K562 (cell line): ENCODE data around the gene CHSY1. TPM values are rescaled to one million over a fixed set of nuclear protein-coding genes. Genes with fewer than 3 reads are reported as not detected.

Experiments
- DLX4 ChIP-seq: fragments of 250-450 bp; sonication (Bioruptor Pico); IDR thresholded peaks from 2 replicates; pipeline ENCODE4 v1.6.1; 2021; ENCODE audit warnings: mild to moderate bottlenecking
- FOXK1 ChIP-seq: sonication (generic); formaldehyde crosslinking; IDR thresholded peaks from 2 replicates; pipeline ENCODE4 v1.8.0; 2022; ENCODE audit warnings: missing genetic modification reagents, mild to moderate bottlenecking, borderline replicate concordance
- HES1 ChIP-seq: fragments of 450-650 bp; IDR thresholded peaks from 2 replicates; pipeline ENCODE4 v1.6.1; 2016; ENCODE audit warnings: low read depth, mild to moderate bottlenecking, moderate library complexity
- MEIS2 ChIP-seq: fragments of 450-650 bp; IDR thresholded peaks from 2 replicates; pipeline ENCODE4 v1.6.1; 2014; ENCODE audit warnings: mild to moderate bottlenecking; ENCODE audit not compliant: partially characterized antibody
- NFIC ChIP-seq: fragments of 450-650 bp; IDR thresholded peaks from 2 replicates; pipeline ENCODE4 v1.6.1; 2017; ENCODE audit warnings: mild to moderate bottlenecking, inconsistent platforms
- NFYB ChIP-seq: IDR thresholded peaks from 2 replicates; pipeline ENCODE4 v1.6.1; 2011; ENCODE audit warnings: mild to moderate bottlenecking, moderate library complexity; ENCODE audit not compliant: insufficient read length; ENCODE audit errors: extremely low read depth
- SIN3A ChIP-seq, 2 experiments: fragments of 150-350 bp in 1 of 2; IDR thresholded peaks; 2 replicates each; pipeline ENCODE4 v1.6.1; 2011 to 2016; ENCODE audit warnings: borderline replicate concordance in 2 of 2, low read depth in 2 of 2, low read length in 2 of 2, mild to moderate bottlenecking in 2 of 2, moderate library complexity in 2 of 2; ENCODE audit not compliant: control insufficient read depth in 1 of 2
- SMARCB1 ChIP-seq: IDR thresholded peaks from 2 replicates; pipeline ENCODE4 v1.6.1; 2011; ENCODE audit warnings: improper control_type of control experiment, low read depth; ENCODE audit not compliant: insufficient read length
- STAT5B ChIP-seq: fragments of 250-450 bp; sonication (Bioruptor Pico); IDR thresholded peaks from 2 replicates; pipeline ENCODE4 v1.8.0; 2021; ENCODE audit warnings: mild to moderate bottlenecking, inconsistent platforms
- TEAD1 ChIP-seq, 2 experiments: fragments of 450-650 bp in 1 of 2; sonication (generic) in 1 of 2; formaldehyde crosslinking; IDR thresholded peaks; 2 replicates each; pipeline versions ENCODE4 v1.4.0 to v1.8.0; 2020 to 2022; ENCODE audit warnings: mild to moderate bottlenecking in 2 of 2, missing genetic modification reagents in 1 of 2
- ZBTB2 ChIP-seq: fragments of 450-650 bp; IDR thresholded peaks from 2 replicates; pipeline ENCODE4 v1.6.1; 2016; ENCODE audit warnings: antibody characterized with exemption
- ZBTB33 ChIP-seq: sonication (generic); formaldehyde crosslinking; IDR thresholded peaks from 2 replicates; pipeline ENCODE4 v1.8.1; 2023; ENCODE audit warnings: mild to moderate bottlenecking, missing genetic modification reagents
- ZNF12 ChIP-seq: sonication (generic); formaldehyde crosslinking; IDR thresholded peaks from 2 replicates; pipeline ENCODE4 v1.4.0; 2020; ENCODE audit warnings: mild to moderate bottlenecking, missing genetic modification reagents
- polyA plus RNA-seq, 8 experiments: library from polyadenylated mRNA; depleted of rRNA in 4 of 8; stranded (reverse) in 5 of 8; unstranded in 3 of 8; fragments of >200 nt; fragmentation: Nextera tagmentation in 2 of 8; fragmentation: Illumina TruSeq in 1 of 8; extraction: Ambion mirVana in 2 of 8; extraction: Trizol in 1 of 8; gene quantifications; 2 replicates each; pipeline versions ENCODE4 v1.2.1 to v1.2.3, GENCODE V29; 2011 to 2014; ENCODE audit warnings: inconsistent platforms in 1 of 8, missing spikeins in 1 of 8
- total RNA-seq, 7 experiments: library from RNA; depleted of rRNA in 6 of 7; stranded (reverse); fragments of >200 nt in 6 of 7; fragmentation: Illumina TruSeq in 2 of 7; extraction: Trizol in 2 of 7; gene quantifications; 2 replicates each; pipeline versions ENCODE4 v1.2.1 to v1.2.3, GENCODE V29; 2011 to 2021; ENCODE audit warnings: low replicate concordance in 1 of 7
- TF ChIP-seq, protein P1 (sequence below): fragments of 200-800 bp; sonication (Bioruptor generic); IDR thresholded peaks from 2 replicates; pipeline ENCODE4 v1.6.1; 2017; ENCODE audit warnings: missing genetic modification characterization, missing compliant biosample characterization

Gene CHSY1
- total and polyA plus RNA-seq, 9 of the 15 experiments (the other 6 are each of a cell fraction or from before 2014, with no cell fraction given): 7.0 to 16.4 (median 13.4) TPM

- TF ChIP-seq MEIS2 (peak; percentile 39), ZNF12 (peak; percentile 48; the same call in 1 of the 2 replicates), ZBTB33 (CRISPR knock-in tag) (peak; percentile 49; the same call in 1 of the 2 replicates), NFYB (no peak), NFIC (peak; percentile 89), FOXK1 (CRISPR knock-in tag) (no peak), HES1 (no peak), ZBTB2 (no peak), SMARCB1 (no peak), STAT5B (no peak), SIN3A (IDR thresholded peaks at IDR 0.05; ENCODE audit: borderline replicate concordance in 2 of 2, control insufficient read depth in 1 of 2, low read depth in 2 of 2, low read length in 2 of 2) (peak; percentile 88 to 93; a peak in 3 of 4 replicates), DLX4 (no peak), TEAD1 (CRISPR knock-in tag; IDR thresholded peaks at IDR 0.05) (peak in 1 of 2 experiments; percentile 78; a peak in 2 of 4 replicates)
- TF ChIP-seq, protein P1, sequence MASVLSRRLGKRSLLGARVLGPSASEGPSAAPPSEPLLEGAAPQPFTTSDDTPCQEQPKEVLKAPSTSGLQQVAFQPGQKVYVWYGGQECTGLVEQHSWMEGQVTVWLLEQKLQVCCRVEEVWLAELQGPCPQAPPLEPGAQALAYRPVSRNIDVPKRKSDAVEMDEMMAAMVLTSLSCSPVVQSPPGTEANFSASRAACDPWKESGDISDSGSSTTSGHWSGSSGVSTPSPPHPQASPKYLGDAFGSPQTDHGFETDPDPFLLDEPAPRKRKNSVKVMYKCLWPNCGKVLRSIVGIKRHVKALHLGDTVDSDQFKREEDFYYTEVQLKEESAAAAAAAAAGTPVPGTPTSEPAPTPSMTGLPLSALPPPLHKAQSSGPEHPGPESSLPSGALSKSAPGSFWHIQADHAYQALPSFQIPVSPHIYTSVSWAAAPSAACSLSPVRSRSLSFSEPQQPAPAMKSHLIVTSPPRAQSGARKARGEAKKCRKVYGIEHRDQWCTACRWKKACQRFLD (CRISPR knock-in tag): 0 out of 2 replicates have a peak, but pooled peaks have one; percentile 20
These were observed 43.1 kb upstream of the CHSY1 start, which contains the start of gene SNRPA1 (continued) for GRCh38 chr15:101294731-101295606.
